Measurements from ENCODE around the gene MPI. TPM values are rescaled to one million over a fixed set of nuclear protein-coding genes. Genes with fewer than 3 reads are reported as not detected.

The MPI gene
- total RNA-seq, 4 donors from 2014 or later: 66.7 to 129 (median 98.5) TPM

GRCh38 chr15:74902295-74903075, 12.6 kb downstream of the MPI start:
- intact Hi-C loops (cut with DNase I; ENCODE audit: low total_unique reads) (no loop called here), in situ Hi-C loops (cut with MboI; ENCODE audit: low sequenced_read_pairs in 4 of 4) (no loop called here)
- Histone ChIP-seq H3K9me3 (no peaks in the 10 kb centered on the region), H3K36me3 (peaks cover 0 to 70% of the 10 kb centered on the region in 2 donors), H3K27me3 (no peaks in the 10 kb centered on the region), H3K27ac (no peak overlapping the region), H3K4me1 (peaks cover 16 to 27% of the 10 kb centered on the region in 2 donors), H3K4me3 (no peak overlapping the region)
- DNase-seq: no peak
- no peak for ATAC-seq
- TF ChIP-seq CTCF (IDR thresholded peaks at IDR 0.05 in 4 of 5, conservative IDR thresholded peaks at IDR 0.05 in 1 of 5) (no peak), POLR2A (IDR thresholded peaks at IDR 0.05) (no peak)

GRCh38 chr15:74903676-74904075, 13.8 kb downstream of the MPI start:
- no peak for DNase-seq
- no peak overlapping the region for H3K4me3 ChIP-seq
- H3K9me3 ChIP-seq: no peaks in the 10 kb centered on the region
- peaks cover 16 to 29% of the 10 kb centered on the region in 2 donors for H3K4me1 ChIP-seq
- no peak for ATAC-seq
- H3K27me3 ChIP-seq: no peaks in the 10 kb centered on the region
- intact Hi-C loops (cut with DNase I; ENCODE audit: low total_unique reads): no loop called here
- H3K27ac ChIP-seq: no peak overlapping the region
- TF ChIP-seq POLR2A (IDR thresholded peaks at IDR 0.05) (no peak), CTCF (IDR thresholded peaks at IDR 0.05 in 4 of 5, conservative IDR thresholded peaks at IDR 0.05 in 1 of 5) (no peak)
- peaks cover 0 to 58% of the 10 kb centered on the region in 2 donors for H3K36me3 ChIP-seq
- in situ Hi-C loops (cut with MboI; ENCODE audit: low sequenced_read_pairs in 4 of 4): no loop called here

- TF ChIP-seq CTCF (IDR thresholded peaks at IDR 0.05 in 4 of 5, conservative IDR thresholded peaks at IDR 0.05 in 1 of 5) (no peak), POLR2A (IDR thresholded peaks at IDR 0.05) (no peak)
These were observed 14.5 kb downstream of the MPI start for GRCh38 chr15:74904190-74904805.

GRCh38 chr15:74906067-74906449, 16.2 kb downstream of the MPI start:
- peaks cover 16 to 28% of the 10 kb centered on the region in 2 donors for H3K4me1 ChIP-seq

More at GRCh38 chr15:74904190-74904805, 14.5 kb downstream of the MPI start:
- intact Hi-C loops (cut with DNase I; ENCODE audit: low total_unique reads) (no loop called here), in situ Hi-C loops (cut with MboI; ENCODE audit: low sequenced_read_pairs in 4 of 4) (no loop called here)
- Histone ChIP-seq H3K36me3 (peaks cover 0 to 52% of the 10 kb centered on the region in 2 donors), H3K4me3 (no peak overlapping the region), H3K27me3 (no peaks in the 10 kb centered on the region), H3K9me3 (no peaks in the 10 kb centered on the region), H3K4me1 (peaks cover 16 to 29% of the 10 kb centered on the region in 2 donors), H3K27ac (no peak overlapping the region)
- ATAC-seq: no peak
- no peak for DNase-seq

More at GRCh38 chr15:74906067-74906449, 16.2 kb downstream of the MPI start:
- H3K27ac ChIP-seq: peak overlapping the region; percentile 84 to 96 (median 95)
- DNase-seq (no peak), ATAC-seq (peak; percentile 26 to 28)
- intact Hi-C loops (cut with DNase I; ENCODE audit: low total_unique reads) (loop anchor here (1.0 to 2.0 kb wide), 2 partner anchors 32 to 63 kb away; partner anchors contain the start of genes COX5A and ULK3), in situ Hi-C loops (cut with MboI; ENCODE audit: low sequenced_read_pairs in 4 of 4) (no loop called here)
- H3K9me3 ChIP-seq: no peaks in the 10 kb centered on the region
- no peaks in the 10 kb centered on the region for H3K27me3 ChIP-seq
- peak overlapping the region; percentile 62 to 100 (median 87) for H3K4me3 ChIP-seq
- TF ChIP-seq CTCF (IDR thresholded peaks at IDR 0.05 in 4 of 5, conservative IDR thresholded peaks at IDR 0.05 in 1 of 5): no peak
- TF ChIP-seq POLR2A (IDR thresholded peaks at IDR 0.05): no peak
- peaks cover 0 to 37% of the 10 kb centered on the region in 2 donors for H3K36me3 ChIP-seq

Measured in gastrocnemius medialis (tissue), 4 donors.